ENCODE measurements around the gene MTO1. TPM values are rescaled to one million over a fixed set of nuclear protein-coding genes. Genes with fewer than 3 reads are reported as not detected.
"Not testable (repeated sequence)": the region's sequence is repeated elsewhere in the genome, so short reads cannot be mapped to it uniquely, and the experiment has no call there.

Gene MTO1
- total and polyA plus RNA-seq, 10 donors: 17.8 to 50.2 (median 39.0) TPM

- TF ChIP-seq POLR2AphosphoS5 (IDR thresholded peaks at IDR 0.05): peak; percentile 84 to 91 (median 89)
- TF ChIP-seq CTCF (IDR thresholded peaks at IDR 0.05 in 8 of 11, conservative IDR thresholded peaks at IDR 0.05 in 3 of 11): no peak
- TF ChIP-seq POLR2A (IDR thresholded peaks at IDR 0.05): peak in 1 of 3 donors; percentile 60
- peak; percentile 96 for DNase-seq
- H3K27ac ChIP-seq: peak within 1 kb of the TSS; percentile 89 to 96 (median 94)
- H3K9me3 ChIP-seq: no peaks in the 10 kb centered on the region
- H3K4me3 ChIP-seq: peak within 1 kb of the TSS; percentile 67 to 96 (median 85)
- H3K27me3 ChIP-seq (replicated peaks in 1 of 7): no peaks in the 10 kb centered on the region
- peaks cover 0 to 20% (median 0%) of the 10 kb centered on the region in 6 donors for H3K36me3 ChIP-seq
- intact Hi-C loops (cut with DNase I; ENCODE audit: low total_unique reads): no loop called here
- WGBS, 5 donors: 0 to 3% (median 1%) methylated on average over 17 to 23 of the region's 23 CpGs
- H3K4me1 ChIP-seq: peaks cover 5 to 94% (median 37%) of the 10 kb centered on the region in 6 donors
These were observed 9.5 kb upstream of the MTO1 start, which contains the start of gene CGAS for GRCh38 chr6:73452107-73452461. TSS of gene CGAS (minus strand) at chr6:73452297. CDS start at chr6:73452181, 116 bp downstream.

GRCh38 chr6:73455865-73456629 lies 5.5 kb upstream of the MTO1 start:
- intact Hi-C loops (cut with DNase I; ENCODE audit: low total_unique reads): no loop called here
- no peaks in the 10 kb centered on the region for H3K27me3 ChIP-seq (replicated peaks in 1 of 7)
- H3K27ac ChIP-seq: peak overlapping the region in 6 of 8 donors; percentile 16 to 86 (median 77)
- no peak overlapping the region for H3K4me3 ChIP-seq
- TF ChIP-seq CTCF (IDR thresholded peaks at IDR 0.05 in 8 of 11, conservative IDR thresholded peaks at IDR 0.05 in 3 of 11) (no peak), POLR2A (IDR thresholded peaks at IDR 0.05) (no peak), POLR2AphosphoS5 (IDR thresholded peaks at IDR 0.05) (no peak)
- no peaks in the 10 kb centered on the region for H3K9me3 ChIP-seq
- 38 to 61% (median 50%) methylated on average over 3 of the region's 3 CpGs for WGBS, 5 donors
- peaks cover 0 to 77% (median 26%) of the 10 kb centered on the region in 6 donors for H3K4me1 ChIP-seq
- no peak for DNase-seq
- H3K36me3 ChIP-seq: no peaks in the 10 kb centered on the region

GRCh38 chr6:73459474-73459873 lies 2.1 kb upstream of the MTO1 start:
- DNase-seq; intact Hi-C loops (cut with DNase I; ENCODE audit: low total_unique reads): not testable (repeated sequence)
- 63 to 81% (median 65%) methylated on average over 7 of the region's 7 CpGs for WGBS, 5 donors

GRCh38 chr6:73460056-73460455 lies 1.5 kb upstream of the MTO1 start:
- peak overlapping the region in 5 of 8 donors; percentile 95 to 98 (median 98) for H3K27ac ChIP-seq
- no peak overlapping the region for H3K4me3 ChIP-seq
- no peaks in the 10 kb centered on the region for H3K9me3 ChIP-seq
- TF ChIP-seq POLR2AphosphoS5 (IDR thresholded peaks at IDR 0.05) (no peak), POLR2A (IDR thresholded peaks at IDR 0.05) (no peak), CTCF (IDR thresholded peaks at IDR 0.05 in 8 of 11, conservative IDR thresholded peaks at IDR 0.05 in 3 of 11) (no peak)
- H3K36me3 ChIP-seq: peaks cover 0 to 13% (median 3%) of the 10 kb centered on the region in 6 donors
- H3K4me1 ChIP-seq: peaks cover 0 to 74% (median 44%) of the 10 kb centered on the region in 6 donors
- no peaks in the 10 kb centered on the region for H3K27me3 ChIP-seq (replicated peaks in 1 of 7)
- intact Hi-C loops (cut with DNase I; ENCODE audit: low total_unique reads): loop anchor here (10.0 kb wide), 1 partner anchor 55 kb away; no protein-coding TSS in a partner anchor
- WGBS, 5 donors: 67 to 85% (median 74%) methylated on average over 5 of the region's 5 CpGs
- DNase-seq: no peak

More at GRCh38 chr6:73459474-73459873, 2.1 kb upstream of the MTO1 start:
- peaks cover 0 to 74% (median 39%) of the 10 kb centered on the region in 6 donors for H3K4me1 ChIP-seq
- not testable (repeated sequence) for H3K9me3 ChIP-seq; H3K27me3 ChIP-seq (replicated peaks in 1 of 7); H3K4me3 ChIP-seq
- peak overlapping the region in 2 of 8 donors; percentile 7 to 98 for H3K27ac ChIP-seq
- peaks cover 0 to 11% (median 3%) of the 10 kb centered on the region in 6 donors for H3K36me3 ChIP-seq

All from spleen (tissue), 11 donors.